Spleen (tissue), 7 donors: ENCODE measurements around the gene ESR1.

Source experiments
- POLR2A ChIP-seq, 3 donors: fragments of 450-650 bp; IDR thresholded peaks; one replicate each; pipeline ENCODE4 v1.5.1; 2017; ENCODE audit warnings: antibody characterized with exemption in 3 of 3, mild to moderate bottlenecking in 1 of 3
- POLR2AphosphoS5 ChIP-seq, 3 donors: sonication (generic); formaldehyde crosslinking; IDR thresholded peaks; one replicate each; pipeline ENCODE4 v1.5.1; 2017; ENCODE audit warnings: antibody characterized with exemption in 3 of 3
- TF ChIP-seq, protein P1 (sequence below), 11 experiments: fragments of 200-600 bp in 7 of 11; fragments of 450-650 bp in 4 of 11; sonication (generic) in 4 of 11; IDR thresholded peaks in 8 of 11; conservative IDR thresholded peaks in 3 of 11; 1 replicate in 7 of 11; 2 replicates in 4 of 11; pipeline versions ENCODE4 v1.4.0 to v1.8.0; 2016 to 2021; ENCODE audit warnings: antibody characterized with exemption in 11 of 11, inconsistent platforms in 4 of 11, mild to moderate bottlenecking in 1 of 11
- donor health status: DM: no; HTN: no; CAD: no; lungs with moderate emphysema.
- donor health status: DM: no; HTN: no; CAD: no.
- donor health status: DM: no; HTN: no; CAD: no.

DNA sequence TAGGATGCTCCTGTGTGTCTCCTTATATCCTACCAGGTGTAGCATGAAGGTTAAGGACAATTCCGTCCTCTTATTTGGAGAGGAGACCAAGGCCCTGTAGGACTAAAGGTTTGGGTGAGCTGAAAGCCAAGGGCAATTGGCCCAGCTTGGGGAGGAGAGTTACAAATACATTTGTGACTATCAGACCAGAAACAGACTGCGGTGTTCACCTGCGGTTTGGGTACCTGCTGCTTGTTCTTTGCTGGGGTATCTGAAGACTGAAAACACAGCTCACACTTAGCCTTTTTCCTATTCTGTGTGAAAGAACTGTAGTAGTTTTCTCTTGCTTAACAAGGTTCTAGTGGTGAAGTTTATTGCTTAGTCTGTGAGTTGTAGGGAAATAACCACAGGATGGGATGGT lies 55.0 kb downstream of the ESR1 start:
- TF ChIP-seq POLR2A (IDR thresholded peaks at IDR 0.05): no peak
- TF ChIP-seq, protein P1, sequence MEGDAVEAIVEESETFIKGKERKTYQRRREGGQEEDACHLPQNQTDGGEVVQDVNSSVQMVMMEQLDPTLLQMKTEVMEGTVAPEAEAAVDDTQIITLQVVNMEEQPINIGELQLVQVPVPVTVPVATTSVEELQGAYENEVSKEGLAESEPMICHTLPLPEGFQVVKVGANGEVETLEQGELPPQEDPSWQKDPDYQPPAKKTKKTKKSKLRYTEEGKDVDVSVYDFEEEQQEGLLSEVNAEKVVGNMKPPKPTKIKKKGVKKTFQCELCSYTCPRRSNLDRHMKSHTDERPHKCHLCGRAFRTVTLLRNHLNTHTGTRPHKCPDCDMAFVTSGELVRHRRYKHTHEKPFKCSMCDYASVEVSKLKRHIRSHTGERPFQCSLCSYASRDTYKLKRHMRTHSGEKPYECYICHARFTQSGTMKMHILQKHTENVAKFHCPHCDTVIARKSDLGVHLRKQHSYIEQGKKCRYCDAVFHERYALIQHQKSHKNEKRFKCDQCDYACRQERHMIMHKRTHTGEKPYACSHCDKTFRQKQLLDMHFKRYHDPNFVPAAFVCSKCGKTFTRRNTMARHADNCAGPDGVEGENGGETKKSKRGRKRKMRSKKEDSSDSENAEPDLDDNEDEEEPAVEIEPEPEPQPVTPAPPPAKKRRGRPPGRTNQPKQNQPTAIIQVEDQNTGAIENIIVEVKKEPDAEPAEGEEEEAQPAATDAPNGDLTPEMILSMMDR (IDR thresholded peaks at IDR 0.05 in 8 of 11, conservative IDR thresholded peaks at IDR 0.05 in 3 of 11): no peak
- TF ChIP-seq POLR2AphosphoS5 (IDR thresholded peaks at IDR 0.05): no peak
